NCI-H524 (cell line): Measurements from ENCODE around the gene PSMG3.
A peak's percentile ranks its signal among the peaks of the same experiment; 100 is the strongest.

Source experiments
- DNase-seq, 2 experiments: peaks; one replicate each; lab custom pipeline; 2025; lab: John Stamatoyannopoulos, UW

The PSMG3 gene

DNA sequence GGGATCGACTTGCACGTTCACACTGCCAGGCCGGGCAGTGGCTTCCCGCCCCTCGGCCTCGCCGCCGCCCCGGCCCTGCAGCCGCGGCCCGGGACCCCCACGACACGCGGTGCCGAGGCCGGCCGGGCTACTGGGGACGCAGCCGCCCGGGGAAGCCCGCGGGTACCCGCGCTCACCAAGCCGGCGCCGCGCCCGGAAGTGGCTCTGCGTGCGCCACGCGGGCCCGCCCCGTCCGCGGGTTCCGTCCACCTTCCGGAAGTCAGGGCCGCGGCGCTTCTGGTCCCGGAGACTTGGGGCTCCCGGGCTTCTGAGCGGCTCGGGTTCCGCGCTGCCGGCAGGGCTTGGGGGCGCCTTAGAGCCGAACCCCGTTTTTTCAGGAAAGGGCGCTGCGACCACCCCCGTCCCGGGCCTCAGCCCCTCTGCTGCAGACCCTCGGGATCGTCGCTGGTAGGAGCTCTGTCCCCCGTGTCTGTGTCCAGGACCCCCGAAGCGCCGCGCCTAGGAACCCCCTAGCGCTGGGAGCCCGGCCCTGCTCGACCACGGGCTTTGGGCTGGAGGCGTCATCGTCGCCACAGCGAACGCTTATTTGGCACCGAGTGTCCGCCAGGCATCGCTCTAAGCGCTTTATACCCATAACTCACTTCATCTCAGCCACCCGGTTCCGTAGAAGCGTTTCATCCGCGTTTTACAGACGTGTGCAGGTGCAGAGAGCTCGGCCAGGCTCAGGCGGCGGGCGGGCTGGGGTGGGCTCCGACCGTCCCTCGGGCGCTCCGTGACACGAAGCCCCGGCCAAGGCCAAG, at the start of gene PSMG3:
Gene PSMG3 (minus strand): TSS at position 200 of the 800 bp plus-strand sequence. CDS start 693 bp downstream, outside the sequence.
- DNase-seq: peak; percentile 51 to 80

DNA sequence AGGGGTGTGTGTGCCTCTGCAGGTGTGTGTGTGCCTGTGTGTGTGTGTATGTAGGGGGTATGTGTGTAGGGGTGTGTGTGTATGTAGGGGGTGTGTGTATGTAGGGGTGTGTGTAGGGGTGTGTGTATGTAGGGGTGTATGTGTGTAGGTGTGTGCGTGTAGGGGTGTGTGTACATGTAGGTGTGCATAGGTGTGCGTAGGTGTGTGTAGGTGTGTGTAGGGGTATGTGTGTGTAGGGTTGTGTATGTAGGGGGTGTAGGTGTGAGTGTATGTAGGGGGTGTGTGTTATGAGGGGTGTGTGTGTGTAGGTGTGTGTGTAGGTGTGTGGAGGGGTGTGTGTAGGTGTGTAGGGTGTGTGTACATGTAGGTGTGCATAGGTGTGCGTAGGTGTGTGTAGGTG, 48.6 kb upstream of the PSMG3 start:
- no peak for DNase-seq

DNA sequence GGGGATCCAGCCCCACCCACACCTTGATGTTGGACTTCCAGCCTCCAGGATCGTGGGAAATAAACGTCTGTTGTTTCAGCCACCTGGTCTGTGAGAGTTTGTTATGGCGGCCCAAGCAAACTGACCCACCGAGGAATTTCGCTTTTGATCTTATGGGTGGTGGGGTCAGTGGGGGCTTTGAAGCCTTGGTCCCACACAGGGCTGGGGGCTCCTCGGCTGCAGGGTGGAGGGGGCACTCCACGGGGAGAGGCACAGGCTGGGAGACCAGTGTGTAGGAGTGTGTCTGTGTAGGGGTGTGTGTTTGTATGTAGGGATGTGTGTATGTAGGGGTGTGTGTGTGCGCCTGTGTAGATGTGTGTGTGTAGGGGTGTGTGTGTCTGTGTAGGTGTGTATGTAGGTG, 48.1 kb upstream of the PSMG3 start:
- DNase-seq: no peak

GRCh38 chr7:1616741-1617140, 46.9 kb upstream of the PSMG3 start:
- DNase-seq: no peak

GRCh38 chr7:1611708-1612241, 41.9 kb upstream of the PSMG3 start:
- DNase-seq: peak; percentile 94 to 96

GRCh38 chr7:1610678-1611302, 41.0 kb upstream of the PSMG3 start:
- peak; percentile 47 to 56 for DNase-seq

- DNase-seq: no peak
These were observed 40.3 kb upstream of the PSMG3 start for GRCh38 chr7:1610013-1610677.

DNA sequence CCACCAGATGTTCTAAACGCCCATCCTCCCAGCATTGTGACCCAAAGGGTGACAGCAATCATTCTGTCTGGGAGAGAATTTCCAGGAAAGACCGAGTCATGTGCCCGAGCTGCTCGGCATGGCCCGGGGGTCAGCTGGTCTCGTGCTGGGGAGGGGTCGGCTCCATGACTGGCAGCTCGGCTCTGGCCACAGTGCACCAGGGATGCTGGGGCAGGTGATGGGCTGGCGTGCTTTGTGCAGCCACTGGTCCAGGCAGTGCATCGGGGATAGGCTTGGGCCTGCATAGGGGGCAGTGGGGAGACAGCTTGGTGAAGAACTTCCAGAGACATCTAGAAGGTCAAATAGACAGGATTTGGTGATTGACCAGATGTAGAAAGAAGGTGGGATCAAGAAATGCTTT, 39.2 kb upstream of the PSMG3 start:
- no peak for DNase-seq

DNA sequence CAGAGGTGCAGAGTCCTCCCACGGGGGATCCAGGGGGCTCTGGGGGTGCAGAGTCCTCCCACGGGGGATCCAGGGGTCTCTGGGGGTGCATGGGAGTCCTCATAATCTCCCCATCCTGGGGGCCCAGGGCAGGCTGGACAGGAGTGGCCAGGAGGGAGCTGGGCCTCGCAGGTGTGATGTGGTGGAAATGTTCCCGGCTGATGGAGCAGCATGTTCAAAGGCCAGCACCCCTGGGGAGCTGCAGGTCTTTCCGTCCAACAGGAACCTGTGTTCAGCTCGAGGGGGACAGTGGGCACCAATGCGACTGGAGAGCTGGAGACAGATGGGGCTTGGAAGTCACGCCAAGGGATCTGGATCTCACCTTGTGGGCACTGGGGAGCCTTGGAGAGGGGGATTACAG, 38.5 kb upstream of the PSMG3 start:
- DNase-seq: no peak

- no peak for DNase-seq
These were observed 37.9 kb upstream of the PSMG3 start for GRCh38 chr7:1607696-1608095.

GRCh38 chr7:1607001-1607400, 37.2 kb upstream of the PSMG3 start:
- no peak for DNase-seq

DNA sequence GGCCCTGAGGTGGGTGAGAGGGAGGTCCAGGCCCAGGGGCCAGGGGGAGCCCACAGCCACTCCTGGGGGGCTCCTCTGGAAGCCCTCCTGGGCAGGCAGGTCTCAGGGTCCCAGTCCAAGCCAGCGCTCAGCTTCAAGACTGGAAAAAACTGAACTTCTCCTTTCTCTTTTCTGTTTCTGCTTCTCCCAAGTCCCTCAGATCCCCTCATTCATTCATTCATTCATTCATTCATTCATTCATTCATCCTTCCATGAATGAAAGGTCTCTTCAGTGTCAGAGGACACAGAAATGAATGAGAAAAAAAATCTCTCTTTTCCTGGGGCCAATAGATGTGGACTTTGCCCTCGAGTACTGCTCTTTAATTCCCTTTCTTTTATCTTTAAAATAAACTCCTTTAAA, 34.6 kb upstream of the PSMG3 start:
- no peak for DNase-seq

DNA sequence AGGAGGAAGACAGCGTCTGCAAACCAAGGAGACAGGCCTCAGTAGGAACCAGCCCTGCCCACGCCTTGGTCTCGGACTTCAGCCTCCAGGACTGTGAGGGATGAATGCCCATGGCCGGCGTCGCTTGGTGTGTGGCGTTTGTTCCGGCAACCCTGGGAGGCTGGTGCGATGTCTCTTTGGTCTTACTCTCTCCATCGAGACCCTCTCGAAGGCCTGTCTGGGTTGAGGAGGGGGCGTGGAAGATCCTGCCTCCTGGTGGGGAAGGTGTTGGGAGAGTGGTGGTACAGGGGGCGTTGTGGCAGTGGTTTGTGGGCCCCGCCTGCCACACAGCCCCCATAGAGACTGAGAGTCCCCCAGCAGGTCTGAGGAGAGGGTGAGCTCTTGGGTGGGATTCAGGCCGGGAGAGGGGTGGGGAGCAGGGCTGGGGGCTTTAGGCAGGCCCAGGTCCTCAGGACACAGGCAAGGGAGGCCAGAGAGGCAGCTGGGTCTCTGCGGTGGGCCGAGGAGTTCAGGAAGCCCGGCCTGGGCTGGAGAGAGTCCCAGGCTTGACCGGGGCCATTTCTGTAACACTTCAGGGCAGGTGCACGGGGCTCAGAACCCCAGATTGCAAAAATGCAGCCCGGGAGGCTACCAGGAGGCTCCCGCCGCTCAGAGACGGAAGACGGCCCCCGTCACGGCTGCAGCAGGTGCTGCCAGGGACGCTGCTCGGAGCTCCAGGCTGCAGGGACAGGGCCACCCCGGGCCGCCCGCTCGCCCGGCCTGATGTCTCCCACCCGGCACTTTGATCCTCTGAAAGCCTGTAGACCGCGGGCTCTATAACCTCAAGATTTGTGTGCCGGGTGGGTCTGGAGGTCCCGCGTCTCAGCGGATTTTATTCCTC, 33.8 kb upstream of the PSMG3 start:
- no peak for DNase-seq

DNA sequence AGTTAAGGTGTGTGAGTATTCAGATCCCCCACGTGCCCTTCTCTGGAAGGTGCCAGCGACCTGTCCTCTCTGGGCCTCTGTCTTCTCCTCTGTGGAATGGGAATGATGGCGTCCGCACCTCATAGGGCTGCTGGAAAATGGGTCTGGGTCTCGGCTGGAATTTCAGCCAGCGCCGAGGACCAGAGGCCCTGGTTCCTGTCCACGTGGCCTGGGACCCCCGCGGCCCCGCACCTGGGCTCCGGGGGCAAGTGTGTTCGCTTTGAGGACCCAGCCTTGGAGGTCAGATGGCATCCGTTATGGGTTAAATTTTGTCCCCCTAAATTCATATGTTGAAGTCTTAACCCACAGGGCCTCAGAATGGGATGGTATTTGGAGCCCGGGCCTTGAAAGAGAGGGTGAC, 32.6 kb upstream of the PSMG3 start:
- no peak for DNase-seq

DNA sequence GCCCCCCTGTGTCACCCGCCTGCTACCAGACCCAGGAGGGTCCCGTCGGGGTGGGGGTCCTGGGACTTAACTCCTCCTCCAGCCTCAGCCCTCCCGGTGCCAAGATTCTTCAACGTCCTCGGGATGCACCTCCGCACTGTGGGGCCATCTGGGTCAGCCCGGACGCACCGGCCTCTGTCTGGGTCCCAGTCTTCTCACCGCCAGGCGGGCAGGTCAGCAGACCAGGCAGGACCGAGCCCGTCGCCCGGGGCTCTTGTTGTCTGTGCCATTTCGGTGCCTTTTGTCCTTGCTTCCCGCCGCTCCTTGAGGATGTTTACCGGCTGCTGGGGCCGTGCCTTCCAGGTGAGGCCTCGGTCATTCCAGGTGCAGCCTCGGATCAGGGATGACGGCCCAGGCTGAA, 32.1 kb upstream of the PSMG3 start:
- no peak for DNase-seq

- no peak for DNase-seq
These were observed 30.0 kb upstream of the PSMG3 start for GRCh38 chr7:1599640-1600395.

DNA sequence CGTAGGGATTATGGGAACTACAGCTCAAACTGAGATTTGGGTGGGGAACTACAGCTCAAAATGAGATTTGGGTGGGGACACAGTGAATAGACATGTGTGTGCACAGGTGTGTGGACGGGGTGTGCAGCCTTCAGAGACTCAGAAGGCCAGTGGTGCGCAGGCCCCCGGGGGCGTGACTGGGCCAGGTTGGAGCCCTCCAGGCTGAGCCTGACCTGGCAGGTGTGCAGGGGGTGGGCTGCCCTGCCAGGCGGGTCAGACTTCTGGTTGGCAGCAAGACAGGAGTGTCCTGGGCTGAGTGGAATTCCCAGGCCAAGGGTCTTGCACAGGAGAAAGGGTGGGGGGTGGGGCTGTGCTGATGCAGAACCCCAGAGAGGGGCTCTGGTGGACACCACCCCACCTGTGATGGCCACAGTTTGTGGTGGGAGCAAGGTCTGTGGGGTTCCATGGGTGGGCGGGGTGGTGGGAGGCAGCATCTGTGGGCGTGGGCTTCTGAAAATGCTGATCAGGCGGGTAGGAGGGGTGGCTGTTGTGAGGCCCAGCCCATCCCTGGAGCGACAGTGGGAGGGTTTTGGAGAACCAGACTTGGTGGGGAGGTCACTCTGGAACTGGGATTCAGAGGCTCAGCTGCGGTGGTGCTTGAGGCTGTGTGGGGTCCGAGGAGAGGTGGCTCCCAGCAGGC, 29.3 kb upstream of the PSMG3 start:
- no peak for DNase-seq

- DNase-seq: no peak
These were observed 28.5 kb upstream of the PSMG3 start for GRCh38 chr7:1598286-1598685.

- no peak for DNase-seq
These were observed 28.0 kb upstream of the PSMG3 start for GRCh38 chr7:1597791-1598190.

DNA sequence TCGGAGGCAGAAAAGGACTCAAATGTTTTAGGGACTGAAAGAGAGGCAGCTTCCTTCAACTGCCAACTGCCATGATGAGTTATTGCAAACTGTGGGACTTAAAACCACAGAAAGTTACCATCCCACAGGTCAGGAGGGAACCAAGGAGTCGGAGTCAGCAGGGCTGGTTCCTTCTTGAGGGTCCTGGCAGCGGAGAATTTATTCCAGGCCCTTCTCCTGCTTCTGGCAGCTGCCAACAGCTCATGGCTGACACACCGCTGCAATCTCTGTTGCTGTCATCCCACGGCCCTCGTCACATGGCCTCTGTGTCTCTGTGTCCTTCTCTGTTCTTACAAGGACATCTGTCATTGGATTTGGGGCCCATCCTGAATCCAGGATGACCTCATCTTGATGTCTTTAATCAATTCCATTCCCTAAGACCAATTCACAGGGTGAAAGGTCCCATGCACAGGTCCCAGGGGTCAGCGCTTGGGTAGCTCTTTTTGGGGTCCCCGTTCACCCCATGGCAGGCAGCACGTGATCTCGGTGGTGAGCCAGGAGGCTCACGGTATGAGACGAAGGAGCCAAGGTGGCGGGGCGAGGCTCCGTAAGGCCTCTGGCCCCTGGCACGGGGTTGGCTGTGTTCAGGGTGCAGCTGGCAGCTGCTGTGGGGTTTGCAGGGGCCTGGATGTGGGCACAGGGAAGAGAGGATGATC, 27.4 kb upstream of the PSMG3 start:
- DNase-seq: no peak
